H1 (cell line): ENCODE results near the gene RASGEF1C. TPM values are rescaled to one million over a fixed set of nuclear protein-coding genes. Genes with fewer than 3 reads are reported as not detected.

Source experiments
- CTCF ChIA-PET: fragments of 300-600 bp; sonication (Branson Sonifier 250); formaldehyde crosslinking; loops from one replicate; lab custom pipeline; 2021; ENCODE audit not compliant: partially characterized antibody; lab: Charles Lee
- POLR2A ChIA-PET: fragments of 300-600 bp; sonication (Branson Sonifier 250); formaldehyde crosslinking; loops from one replicate; lab custom pipeline; 2021; ENCODE audit warnings: inconsistent platforms; ENCODE audit not compliant: partially characterized antibody; lab: Charles Lee
- DNase-seq, 2 experiments: peaks; one replicate each; pipeline versions ENCODE4 v3.0.0 to v3.0.0-alpha.2; 2010 to 2022; ENCODE audit warnings: low spot score in 2 of 2, low read depth in 1 of 2, mixed read lengths in 1 of 2
- FAIRE-seq: peaks from 2 replicates; lab custom pipeline; 2011; peaks lifted over from hg19 to GRCh38; lab: Jason Lieb, UNC
- H2AFZ ChIP-seq: 2 replicates; pipeline ENCODE4 v1.8.1; 2012; ENCODE audit warnings: low read length, inconsistent platforms
- H2AK5ac ChIP-seq: 2 replicates; pipeline ENCODE4 v1.6.1; 2013; ENCODE audit warnings: low read depth, low read length
- H2BK120ac ChIP-seq: replicated peaks from 2 replicates; pipeline ENCODE3; 2013; ENCODE audit warnings: low read depth, low read length, inconsistent platforms
- H2BK12ac ChIP-seq: 2 replicates; pipeline ENCODE4 v1.6.1; 2013; ENCODE audit warnings: low read depth, low read length
- H2BK15ac ChIP-seq: 2 replicates; pipeline ENCODE4 v1.6.1; 2013; ENCODE audit warnings: low read length
- H2BK20ac ChIP-seq: 2 replicates; pipeline ENCODE4 v1.6.1; 2013; ENCODE audit warnings: low read length
- H2BK5ac ChIP-seq: 2 replicates; pipeline ENCODE4 v1.6.1; 2013; ENCODE audit warnings: low read depth, low read length
- H3K14ac ChIP-seq: 2 replicates; pipeline ENCODE4 v1.6.1; 2013; ENCODE audit warnings: inconsistent platforms; ENCODE audit not compliant: insufficient read length
- H3K18ac ChIP-seq: 2 replicates; pipeline ENCODE4 v1.6.1; 2013; ENCODE audit warnings: low read length; ENCODE audit errors: extremely low read depth
- H3K23ac ChIP-seq: 2 replicates; pipeline ENCODE4 v1.6.1; 2013; ENCODE audit warnings: inconsistent platforms; ENCODE audit not compliant: insufficient read length
- H3K23me2 ChIP-seq: 2 replicates; pipeline ENCODE4 v1.6.1; 2013; ENCODE audit warnings: low read depth, low read length
- H3K27ac ChIP-seq: 2 replicates; pipeline ENCODE4 v1.6.1; 2011; ENCODE audit warnings: low read depth, low read length, inconsistent platforms
- H3K27me3 ChIP-seq, 4 experiments: replicated peaks in 1 of 4; 1 replicate in 1 of 4; 2 replicates in 3 of 4; pipeline versions ENCODE4 v1.6.1 to v1.8.1; 2011 to 2013; ENCODE audit warnings: low read length in 3 of 4, mild to moderate bottlenecking in 3 of 4, inconsistent platforms in 2 of 4, mixed read lengths in 2 of 4, moderate library complexity in 1 of 4; ENCODE audit not compliant: control insufficient read depth in 3 of 4, insufficient read depth in 3 of 4; ENCODE audit errors: extremely low read depth in 1 of 4
- H3K36me3 ChIP-seq, 4 experiments: 2 replicates each; pipeline versions ENCODE4 v1.6.1 to v1.8.1; 2011 to 2013; ENCODE audit warnings: mild to moderate bottlenecking in 4 of 4, low read length in 3 of 4, moderate library complexity in 2 of 4, control low read depth in 1 of 4, inconsistent platforms in 1 of 4; ENCODE audit not compliant: insufficient read depth in 4 of 4, control insufficient read depth in 2 of 4
- H3K4ac ChIP-seq: replicated peaks from 2 replicates; pipeline ENCODE3; 2013; ENCODE audit warnings: low read length, low read depth, mixed read lengths, inconsistent platforms; ENCODE audit not compliant: insufficient read length
- H3K4me1 ChIP-seq, 4 experiments: replicated peaks in 1 of 4; 1 replicate in 1 of 4; 2 replicates in 3 of 4; pipeline versions ENCODE4 v1.6.1 to v1.8.1; 2011 to 2013; ENCODE audit warnings: low read length in 3 of 4, inconsistent platforms in 2 of 4, mixed read lengths in 1 of 4; ENCODE audit not compliant: insufficient read depth in 4 of 4, control insufficient read depth in 3 of 4
- H3K4me2 ChIP-seq, 2 experiments: 2 replicates each; pipeline versions ENCODE4 v1.6.1 to v1.8.1; 2011 to 2013; ENCODE audit warnings: low read depth in 2 of 2, low read length in 2 of 2, control low read depth in 1 of 2, inconsistent platforms in 1 of 2, mild to moderate bottlenecking in 1 of 2; ENCODE audit not compliant: insufficient read depth in 1 of 2
- H3K4me3 ChIP-seq, 4 experiments: fragments of 200-600, 300-600 bp in 1 of 4; sonication (generic), shearing (Covaris generic), sonication (Bioruptor Twin) in 1 of 4; 2 replicates each; pipeline versions ENCODE4 v1.5.1 to v1.8.1; 2011 to 2016; ENCODE audit warnings: low read length in 4 of 4, low read depth in 3 of 4, control low read depth in 2 of 4, inconsistent platforms in 2 of 4, mild to moderate bottlenecking in 2 of 4, mixed read lengths in 1 of 4, moderate library complexity in 1 of 4; ENCODE audit not compliant: insufficient read depth in 2 of 4; ENCODE audit errors: extremely low read depth in 1 of 4
- H3K56ac ChIP-seq: replicated peaks from 2 replicates; pipeline ENCODE3; 2013; ENCODE audit warnings: low read depth, mild to moderate bottlenecking, mixed read lengths, low read length, inconsistent platforms; ENCODE audit not compliant: insufficient read length
- H3K79me1 ChIP-seq: 2 replicates; pipeline ENCODE4 v1.6.1; 2013; ENCODE audit warnings: low read depth, low read length, control low read depth
- H3K79me2 ChIP-seq, 2 experiments: 2 replicates each; pipeline versions ENCODE4 v1.6.1 to v1.8.1; 2012 to 2013; ENCODE audit warnings: low read length in 2 of 2, mild to moderate bottlenecking in 2 of 2, inconsistent platforms in 1 of 2; ENCODE audit not compliant: insufficient read depth in 2 of 2, control insufficient read depth in 1 of 2
- H3K9ac ChIP-seq, 4 experiments: replicated peaks in 1 of 4; 1 replicate in 1 of 4; 2 replicates in 3 of 4; pipeline versions ENCODE4 v1.6.1 to v1.8.1; 2011 to 2013; ENCODE audit warnings: low read depth in 3 of 4, low read length in 3 of 4, control low read depth in 2 of 4, mild to moderate bottlenecking in 2 of 4, moderate library complexity in 2 of 4, inconsistent platforms in 1 of 4; ENCODE audit errors: extremely low read depth in 1 of 4
- H3K9me3 ChIP-seq, 2 experiments: 2 replicates each; pipeline versions ENCODE4 v1.6.1 to v1.8.1; 2012 to 2013; ENCODE audit warnings: mild to moderate bottlenecking in 2 of 2, moderate library complexity in 2 of 2, control low read depth in 1 of 2, inconsistent platforms in 1 of 2, low read depth in 1 of 2, low read length in 1 of 2, mixed read lengths in 1 of 2; ENCODE audit not compliant: insufficient read depth in 2 of 2
- H4K20me1 ChIP-seq, 2 experiments: replicated peaks in 1 of 2; 2 replicates each; pipeline versions ENCODE3 to v1.8.1; 2011 to 2013; ENCODE audit warnings: inconsistent platforms in 2 of 2, low read length in 2 of 2, mild to moderate bottlenecking in 1 of 2; ENCODE audit not compliant: insufficient read depth in 2 of 2, control insufficient read depth in 1 of 2
- H4K5ac ChIP-seq: 2 replicates; pipeline ENCODE4 v1.6.1; 2013; ENCODE audit warnings: low read length, low read depth, mixed read lengths, inconsistent platforms; ENCODE audit not compliant: insufficient read length
- H4K8ac ChIP-seq: 2 replicates; pipeline ENCODE4 v1.8.0; 2013; ENCODE audit warnings: mild to moderate bottlenecking, moderate library complexity, low read length, inconsistent platforms; ENCODE audit not compliant: insufficient read depth; ENCODE audit errors: extremely low read depth
- H4K91ac ChIP-seq: replicated peaks from 2 replicates; pipeline ENCODE3; 2013; ENCODE audit warnings: low read length, mixed read lengths, inconsistent platforms; ENCODE audit not compliant: insufficient read length
- BCL11A ChIP-seq, 2 experiments: IDR thresholded peaks; one replicate each; pipeline ENCODE4 v1.6.1; 2011; ENCODE audit warnings: low read depth in 2 of 2, low read length in 2 of 2, mild to moderate bottlenecking in 2 of 2
- RFX5 ChIP-seq: IDR thresholded peaks from 2 replicates; pipeline ENCODE4 v1.6.1; 2011; ENCODE audit warnings: low read depth, low read length, improper control_type of control experiment, borderline replicate concordance
- RNF2 ChIP-seq: fragments of 200-900, 300-1000 bp; sonication (generic); IDR thresholded peaks from 2 replicates; pipeline ENCODE4 v1.7.1; 2016; ENCODE audit warnings: borderline replicate concordance, low read depth, mild to moderate bottlenecking, antibody characterized with exemption, low read length; ENCODE audit not compliant: poor library complexity, severe bottlenecking; ENCODE audit errors: missing control alignments
- SAP30 ChIP-seq: fragments of 300-600 bp; sonication (generic); IDR thresholded peaks from 2 replicates; pipeline ENCODE4 v1.7.1; 2012; ENCODE audit warnings: low read length, moderate library complexity, mild to moderate bottlenecking, inconsistent platforms; ENCODE audit not compliant: insufficient read depth, insufficient replicate concordance
- WGBS, 2 experiments: shearing (Covaris generic) in 1 of 2; methylation state at CpG; one replicate each; pipeline versions ENCODE4 v1.1.6 to v1.1.7; 2013 to 2015; ENCODE audit warnings: low lambda C conversion rate in 2 of 2, mixed read lengths in 2 of 2, inconsistent platforms in 1 of 2, low coverage in 1 of 2, missing lambda C conversion rate in 1 of 2; ENCODE audit not compliant: insufficient replicate concordance in 2 of 2, insufficient coverage in 1 of 2, insufficient read length in 1 of 2; ENCODE audit errors: extremely low coverage in 1 of 2, missing lambda C conversion rate in 1 of 2; 5-methylcytosine and 5-hydroxymethylcytosine counted together
- polyA plus RNA-seq, 7 experiments: library from polyadenylated mRNA; depleted of rRNA in 3 of 7; stranded (reverse) in 5 of 7; unstranded in 2 of 7; fragments of >200 nt in 5 of 7; fragments of 200-250 nt in 2 of 7; gene quantifications; 1 replicate in 5 of 7; 2 replicates in 1 of 7; 4 replicates in 1 of 7; pipeline versions ENCODE4 v1.2.1 to v1.2.3, GENCODE V29; 2011 to 2013; ENCODE audit warnings: missing spikeins in 2 of 7, mixed read lengths in 2 of 7
- total RNA-seq: library from RNA; stranded (reverse); fragmentation: NEBNext Ultra II Directional; extraction: Animal tissue kit (Norgen Biotek cat#: 25700); gene quantifications from 2 replicates; pipeline ENCODE4 v1.2.1, GENCODE V29; 2021
- TF ChIP-seq, protein P1 (sequence below): IDR thresholded peaks from 2 replicates; pipeline ENCODE4 v1.6.1; 2012; ENCODE audit warnings: inconsistent platforms
- TF ChIP-seq, protein P2 (sequence below), 3 experiments: IDR thresholded peaks; 1 replicate in 2 of 3; 2 replicates in 1 of 3; pipeline versions ENCODE4 v1.5.1 to v1.6.1; 2011; ENCODE audit warnings: low read length in 3 of 3, mild to moderate bottlenecking in 3 of 3, inconsistent platforms in 2 of 3, low read depth in 1 of 3, moderate library complexity in 1 of 3; ENCODE audit not compliant: insufficient read depth in 1 of 3; ENCODE audit errors: control extremely low read depth in 1 of 3

RASGEF1C gene
- total and polyA plus RNA-seq, 2 of the 8 experiments (the other 6 are each of a cell fraction or from before 2014, with no cell fraction given): 0.26 to 0.61 TPM

DNA sequence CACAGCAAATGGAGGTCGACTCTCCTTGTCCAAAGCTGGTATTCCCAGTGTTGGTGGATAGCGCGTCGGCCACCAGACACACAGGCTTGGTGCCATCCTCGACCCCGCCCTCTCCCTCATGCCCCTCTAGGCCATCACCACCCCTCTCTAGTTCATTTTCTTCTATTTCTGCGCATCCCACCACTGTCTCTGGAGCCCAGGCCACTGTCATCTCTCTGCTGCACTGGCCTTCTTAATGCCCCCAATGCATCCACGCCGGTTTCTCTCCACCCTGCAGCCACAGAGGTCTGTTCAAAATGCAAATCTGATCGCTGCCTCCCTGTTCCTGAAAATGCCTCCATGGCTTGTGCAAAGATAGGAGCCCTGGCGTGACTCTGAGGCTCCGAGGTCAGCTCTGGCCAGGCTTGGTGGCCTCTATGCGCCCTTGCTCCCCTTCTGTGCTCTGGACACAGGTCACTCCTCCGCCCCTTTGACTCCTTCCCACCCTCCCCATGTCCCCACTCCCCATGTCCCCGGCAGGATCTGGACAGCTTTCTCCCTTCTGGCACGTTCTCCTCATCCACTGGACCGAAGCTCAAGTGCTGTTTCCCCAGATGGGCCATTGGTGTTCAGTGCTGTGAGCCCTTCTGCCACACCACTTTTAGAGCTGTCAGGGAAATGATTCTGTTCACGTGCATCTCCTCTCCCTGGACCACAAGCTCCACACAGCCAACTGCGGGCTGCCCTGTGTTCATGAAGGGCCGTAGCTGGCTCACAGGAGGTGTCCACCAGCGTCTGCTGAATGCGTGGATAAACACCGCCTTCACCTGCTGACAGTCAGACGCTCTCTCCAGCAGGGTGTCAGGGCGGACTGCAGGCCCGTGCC is 77.9 kb downstream of the RASGEF1C start:
- Histone ChIP-seq H3K9ac (no peak overlapping the region), H4K91ac (no peak overlapping the region), H3K79me2 (no peaks in the 10 kb centered on the region), H2AK5ac (no peak overlapping the region), H3K56ac (no peak overlapping the region), H3K4me3 (no peak overlapping the region), H3K18ac (no peak overlapping the region), H3K23ac (no peak overlapping the region), H3K4ac (no peak overlapping the region), H2BK5ac (no peak overlapping the region), H3K27ac (no peak overlapping the region), H4K5ac (no peak overlapping the region), H2BK20ac (0 out of 2 replicates have a peak overlapping the region, but pooled peaks have one; percentile 13), H3K4me2 (no peak overlapping the region), H4K20me1 (peaks cover 0 to 4% of the 10 kb centered on the region in 2 experiments), H3K4me1 (no peaks in the 10 kb centered on the region), H3K79me1 (no peaks in the 10 kb centered on the region), H2BK12ac (no peak overlapping the region), H3K27me3 (no peaks in the 10 kb centered on the region; a peak in 1 of 7 replicates), H3K14ac (no peak overlapping the region), H3K9me3 (no peaks in the 10 kb centered on the region), H2AFZ (no peak overlapping the region), H2BK120ac (no peak overlapping the region), H3K23me2 (peaks cover 3% of the 10 kb centered on the region; the same call in 1 of the 2 replicates), H4K8ac (no peak overlapping the region), H2BK15ac (no peak overlapping the region), H3K36me3 (no peaks in the 10 kb centered on the region)
- 87% methylated on average over 25 of the region's 26 CpGs; no CpG with 5 or more reads in 1 of the 2 experiments for WGBS, 2 experiments
- FAIRE-seq: no peak
- ChIA-PET POLR2A (interaction anchor here (0.6 to 1.4 kb wide), 2 partner anchors 152 to 233 kb away, joined by 3 to 5 read pairs; no protein-coding TSS in a partner anchor), CTCF (interaction anchor here (0.5 to 1.1 kb wide), 4 partner anchors 34 to 127 kb away, joined by 3 to 5 read pairs (median 3); no protein-coding TSS in a partner anchor)
- no peak for DNase-seq
- TF ChIP-seq BCL11A (IDR thresholded peaks at IDR 0.05; ENCODE audit: low read depth in 2 of 2, low read length in 2 of 2): no peak
- TF ChIP-seq RNF2: no peak
- TF ChIP-seq SAP30: no peak
- TF ChIP-seq, protein P1, sequence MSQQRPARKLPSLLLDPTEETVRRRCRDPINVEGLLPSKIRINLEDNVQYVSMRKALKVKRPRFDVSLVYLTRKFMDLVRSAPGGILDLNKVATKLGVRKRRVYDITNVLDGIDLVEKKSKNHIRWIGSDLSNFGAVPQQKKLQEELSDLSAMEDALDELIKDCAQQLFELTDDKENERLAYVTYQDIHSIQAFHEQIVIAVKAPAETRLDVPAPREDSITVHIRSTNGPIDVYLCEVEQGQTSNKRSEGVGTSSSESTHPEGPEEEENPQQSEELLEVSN: no peak
- TF ChIP-seq, protein P2, sequence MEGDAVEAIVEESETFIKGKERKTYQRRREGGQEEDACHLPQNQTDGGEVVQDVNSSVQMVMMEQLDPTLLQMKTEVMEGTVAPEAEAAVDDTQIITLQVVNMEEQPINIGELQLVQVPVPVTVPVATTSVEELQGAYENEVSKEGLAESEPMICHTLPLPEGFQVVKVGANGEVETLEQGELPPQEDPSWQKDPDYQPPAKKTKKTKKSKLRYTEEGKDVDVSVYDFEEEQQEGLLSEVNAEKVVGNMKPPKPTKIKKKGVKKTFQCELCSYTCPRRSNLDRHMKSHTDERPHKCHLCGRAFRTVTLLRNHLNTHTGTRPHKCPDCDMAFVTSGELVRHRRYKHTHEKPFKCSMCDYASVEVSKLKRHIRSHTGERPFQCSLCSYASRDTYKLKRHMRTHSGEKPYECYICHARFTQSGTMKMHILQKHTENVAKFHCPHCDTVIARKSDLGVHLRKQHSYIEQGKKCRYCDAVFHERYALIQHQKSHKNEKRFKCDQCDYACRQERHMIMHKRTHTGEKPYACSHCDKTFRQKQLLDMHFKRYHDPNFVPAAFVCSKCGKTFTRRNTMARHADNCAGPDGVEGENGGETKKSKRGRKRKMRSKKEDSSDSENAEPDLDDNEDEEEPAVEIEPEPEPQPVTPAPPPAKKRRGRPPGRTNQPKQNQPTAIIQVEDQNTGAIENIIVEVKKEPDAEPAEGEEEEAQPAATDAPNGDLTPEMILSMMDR (IDR thresholded peaks at IDR 0.05; ENCODE audit: control extremely low read depth in 1 of 3, insufficient read depth in 1 of 3, low read depth in 1 of 3, low read length in 3 of 3): no peak
- TF ChIP-seq RFX5: no peak
